ENCODE measurements around the gene VILL.
A peak's percentile ranks its signal among the peaks of the same experiment; 100 is the strongest.
"Not testable (repeated sequence)": the region's sequence is repeated elsewhere in the genome, so short reads cannot be mapped to it uniquely, and the experiment has no call there.

The VILL gene

DNA sequence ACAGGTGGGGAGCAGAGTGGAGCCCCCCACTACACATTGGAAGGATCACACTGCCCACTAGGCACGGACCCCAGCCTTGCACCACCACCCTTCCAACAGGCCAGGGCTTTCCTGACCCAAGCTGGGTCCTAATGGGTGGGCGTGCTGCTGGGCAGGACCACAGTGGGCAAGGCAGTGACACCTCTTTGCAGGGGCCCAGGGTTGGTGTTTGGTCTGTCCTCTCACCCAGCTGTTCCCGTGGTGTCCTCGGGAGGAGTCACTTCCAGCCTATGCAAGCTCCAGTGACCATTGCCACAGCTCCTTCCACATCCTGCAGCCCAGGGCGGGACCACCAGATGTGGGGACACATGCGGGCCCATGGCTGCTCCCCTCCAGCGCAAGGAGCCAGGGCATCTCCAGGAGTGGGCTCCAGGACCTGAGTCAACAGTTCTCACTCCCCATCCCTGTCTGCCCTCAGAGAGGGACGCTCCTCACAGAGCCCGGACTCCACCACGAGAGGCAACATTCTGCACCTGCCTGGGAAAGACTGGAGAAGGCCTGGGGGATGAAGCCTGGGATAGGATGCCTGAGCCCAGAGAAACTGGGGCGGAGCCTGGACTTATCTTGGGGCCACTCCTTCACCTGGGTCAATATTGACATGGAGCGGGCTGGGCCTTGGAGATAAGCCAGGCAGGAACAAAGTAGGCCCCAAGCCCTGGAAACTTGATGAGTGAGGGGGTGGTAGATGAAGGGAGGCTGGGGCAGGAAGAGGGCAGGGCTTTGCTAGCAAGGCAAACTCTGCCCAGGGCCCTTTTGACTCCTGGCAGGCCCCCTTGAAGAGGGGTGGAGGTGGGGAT lies 3.9 kb upstream of the VILL start:
- DNase-seq (ENCODE audit: low read depth in 2 of 2) = no peak

DNA sequence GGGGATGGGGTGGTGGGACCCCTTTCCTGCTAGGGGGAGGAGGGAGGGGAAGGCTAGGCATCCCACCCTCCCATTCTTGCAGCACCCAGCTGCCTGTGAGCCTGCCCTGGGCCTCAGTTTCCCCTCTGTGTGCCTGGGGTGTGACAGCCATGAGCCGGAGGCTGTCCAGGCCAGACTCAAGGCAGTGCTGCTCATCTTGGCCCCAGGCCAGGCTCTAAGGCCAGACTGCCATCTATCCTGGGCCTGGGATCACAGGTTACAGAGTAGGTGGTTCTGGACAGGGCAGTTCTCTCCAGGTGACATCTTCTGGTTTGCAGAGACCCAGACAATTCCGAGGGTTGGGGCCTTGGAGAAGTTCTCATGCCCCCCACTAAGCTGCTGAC lies 3.3 kb upstream of the VILL start:
- no peak for DNase-seq (ENCODE audit: low read depth in 2 of 2)

DNA sequence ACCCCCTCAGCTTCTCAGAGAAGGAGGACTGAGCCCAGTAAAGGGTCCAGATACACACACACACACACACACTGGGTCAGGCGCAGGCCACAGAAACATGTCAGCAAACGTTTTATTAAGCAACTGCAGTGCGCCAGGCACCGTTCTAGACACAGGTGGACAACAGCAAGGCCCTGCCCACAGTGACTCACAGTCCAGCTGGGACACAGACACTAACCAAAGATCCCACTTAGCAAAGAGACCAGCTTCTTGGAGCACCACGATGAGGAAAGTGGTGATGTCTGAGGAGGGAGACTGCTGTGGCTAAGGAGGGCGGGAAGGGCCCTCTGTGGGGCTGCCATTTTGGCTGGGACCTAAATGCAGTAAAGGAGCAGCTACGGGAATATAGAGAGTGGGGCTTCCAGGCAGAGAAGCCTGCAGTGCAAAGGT lies 2.8 kb upstream of the VILL start:
- DNase-seq (ENCODE audit: low read depth in 2 of 2) = no peak

DNA sequence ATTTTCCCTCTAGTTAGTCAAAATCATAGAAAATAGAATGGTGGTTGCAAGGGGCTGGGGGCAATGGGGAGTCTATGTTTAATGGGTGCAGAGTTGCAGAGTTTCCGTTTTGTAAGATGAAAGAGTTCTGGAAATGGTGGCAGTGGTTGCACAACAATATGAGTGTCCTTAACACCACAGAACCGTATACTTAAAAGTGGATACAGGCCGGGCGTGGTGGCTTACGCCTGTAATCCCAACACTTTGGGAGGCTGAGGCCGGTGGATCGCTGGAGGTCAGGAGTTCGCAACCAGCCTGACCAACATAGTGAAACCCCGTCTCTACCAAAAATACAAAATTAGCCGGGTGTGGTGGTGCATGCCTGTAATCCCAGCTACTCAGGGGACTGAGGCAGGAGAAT lies 2.2 kb upstream of the VILL start:
- not testable (repeated sequence) for DNase-seq (ENCODE audit: low read depth in 2 of 2)

DNA sequence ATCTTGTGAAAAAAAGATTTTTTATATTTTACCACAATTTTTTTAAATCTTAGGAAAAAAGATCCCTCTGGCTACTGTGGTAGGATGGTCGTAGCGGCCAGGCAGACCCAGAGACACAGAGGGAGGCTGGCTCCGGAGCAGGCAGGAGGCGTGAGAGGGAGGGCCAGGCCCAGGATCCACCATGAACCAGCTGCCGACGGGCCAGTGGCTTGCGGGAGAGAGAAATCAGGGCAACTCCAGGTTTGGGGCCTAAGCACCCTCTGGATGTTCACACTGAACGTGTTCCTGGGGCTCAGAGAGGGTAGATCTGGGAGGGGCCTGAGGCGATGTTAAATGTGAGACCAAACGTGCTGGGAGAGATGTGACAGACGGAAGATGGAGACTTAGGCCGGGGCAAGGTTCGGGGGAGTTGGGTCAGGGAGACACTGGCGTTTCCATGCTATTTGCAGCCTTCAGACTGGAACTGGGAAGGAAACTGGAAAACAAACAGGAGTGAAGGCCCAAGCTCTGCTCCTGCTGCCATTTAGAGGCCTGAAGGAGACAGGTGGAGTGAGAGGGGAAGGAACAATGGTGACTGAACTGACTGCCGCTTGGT lies 1.6 kb upstream of the VILL start:
- DNase-seq (ENCODE audit: low read depth in 2 of 2) = no peak

DNA sequence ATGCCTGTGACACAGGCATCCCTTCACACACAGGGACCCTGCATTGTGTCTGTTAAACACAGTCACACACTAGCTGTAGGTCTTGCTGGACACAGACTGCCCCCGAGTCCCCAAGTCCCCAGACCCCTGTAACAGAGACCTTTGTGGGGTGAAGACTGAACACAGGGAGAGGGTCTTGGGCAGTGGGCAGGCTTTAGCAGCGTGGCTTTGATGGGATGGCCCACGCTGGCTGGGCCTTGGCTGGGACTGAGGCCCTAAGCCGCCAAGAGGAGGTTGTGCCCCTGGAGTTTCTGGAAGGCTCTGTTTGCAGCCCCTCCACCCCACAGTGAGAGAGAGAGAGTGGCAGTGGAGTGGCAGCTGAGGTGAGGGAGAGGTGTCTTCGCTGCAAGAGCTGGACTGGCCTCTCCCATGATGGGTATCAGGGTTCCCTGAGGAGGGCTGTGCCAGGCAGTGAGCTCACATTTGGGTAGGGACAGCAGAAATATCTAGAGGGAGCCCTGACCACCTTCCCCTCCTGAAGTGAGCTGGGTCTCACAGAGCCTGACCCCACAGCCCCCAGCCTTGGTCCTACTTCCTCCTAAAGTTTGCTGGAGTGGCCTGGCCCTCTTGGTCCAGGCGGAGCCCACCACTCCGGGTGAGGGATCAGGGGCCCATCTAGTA lies 635 bp upstream of the VILL start:
- no peak for DNase-seq (ENCODE audit: low read depth in 2 of 2)

DNA sequence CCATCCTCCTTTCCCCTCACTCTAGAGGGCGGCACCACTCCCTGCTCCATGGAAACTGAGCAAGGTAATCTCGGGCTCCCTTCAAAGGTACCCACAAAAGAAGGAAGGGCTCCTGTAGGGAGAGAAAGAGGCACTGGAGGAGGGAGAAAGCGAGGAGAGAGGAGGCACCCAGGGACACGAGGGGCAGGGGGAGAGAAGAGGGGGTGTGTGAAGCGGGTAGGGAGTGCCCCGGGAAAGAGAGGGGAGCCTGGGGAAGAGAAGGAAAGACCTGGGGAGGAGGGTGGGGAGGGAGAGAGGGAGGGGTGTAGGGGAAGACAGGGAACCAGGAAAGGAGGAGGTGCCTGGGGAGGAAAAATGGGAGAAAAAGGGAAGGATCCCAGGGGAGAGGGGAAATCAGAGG lies 523 bp downstream of the VILL start:
- no peak for DNase-seq (ENCODE audit: low read depth in 2 of 2)

DNA sequence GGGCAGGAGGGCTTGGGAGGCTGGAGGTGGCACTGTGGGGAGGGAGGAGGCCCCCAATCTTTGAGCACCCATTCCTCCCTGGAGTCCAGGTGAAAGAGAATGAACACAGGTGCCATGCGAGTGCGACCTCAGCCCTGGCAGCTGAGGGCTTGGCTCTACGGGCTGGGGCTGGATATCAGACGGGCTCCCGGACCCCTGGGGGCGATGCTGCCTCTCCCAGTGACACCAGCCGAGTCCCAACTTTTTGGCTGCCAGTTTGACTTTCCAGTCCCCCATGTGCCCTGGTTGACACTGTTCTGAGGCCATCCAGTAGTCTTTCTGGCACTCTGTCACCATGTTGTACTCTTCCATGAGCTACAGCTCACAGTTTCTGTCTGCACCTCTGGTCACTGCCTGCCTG lies 1.2 kb downstream of the VILL start:
- DNase-seq (ENCODE audit: low read depth in 2 of 2) = no peak

DNA sequence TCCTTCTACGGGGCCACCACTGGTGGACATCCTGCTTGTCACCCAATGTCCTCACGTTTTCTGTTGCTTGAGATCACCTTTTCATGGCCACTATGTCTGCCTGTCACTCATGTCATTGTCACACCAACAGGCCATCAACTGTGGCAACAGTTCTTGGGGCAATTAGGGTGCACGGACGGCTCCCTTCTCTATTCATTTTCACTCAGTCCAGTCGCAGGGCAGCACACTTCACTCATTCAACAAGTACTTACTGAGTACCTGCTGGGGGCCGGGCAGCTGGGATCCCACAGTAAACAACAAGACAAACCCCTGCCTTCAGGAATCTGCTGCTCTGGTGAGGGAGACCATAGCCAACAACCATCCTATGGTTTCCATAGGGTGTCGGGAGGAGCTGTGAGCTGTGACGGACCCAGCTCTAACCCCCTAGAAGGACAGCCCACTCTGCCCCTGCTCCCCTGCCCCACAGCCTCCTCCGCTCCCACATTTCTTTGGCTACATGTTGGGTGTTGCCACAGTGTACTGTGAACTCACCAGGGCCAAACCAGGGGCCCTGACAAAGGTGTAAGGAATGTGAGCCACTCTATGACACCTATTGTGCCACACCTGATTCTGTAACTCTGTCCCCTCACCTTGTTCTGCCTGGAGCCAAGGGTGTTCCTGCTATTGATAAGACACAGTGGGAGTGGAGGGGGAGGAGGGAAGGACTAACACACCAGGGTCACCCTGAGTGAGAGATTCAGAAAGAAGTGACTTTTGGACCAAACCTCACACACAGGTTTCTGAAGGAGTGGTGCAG lies 1.9 kb downstream of the VILL start:
- DNase-seq (ENCODE audit: low read depth in 2 of 2) = no peak

DNA sequence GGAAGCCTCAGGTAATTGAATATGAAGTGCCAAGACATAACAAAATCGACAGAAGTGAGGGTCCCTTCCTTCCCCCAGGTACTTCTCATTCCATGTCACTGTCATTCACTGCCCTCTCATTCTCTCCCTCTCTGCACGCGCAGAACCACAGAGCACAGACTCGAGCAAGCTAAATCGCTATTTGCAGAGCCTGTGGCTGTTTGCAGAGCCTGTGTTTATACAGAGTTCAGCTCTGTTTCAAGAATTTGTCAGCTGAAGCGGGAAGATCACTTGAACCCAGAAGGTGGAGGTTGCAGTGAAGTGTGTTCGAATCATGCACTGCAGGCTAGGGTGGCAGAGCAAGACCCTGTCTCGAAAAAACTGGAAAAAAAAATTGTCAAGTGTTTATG lies 2.5 kb downstream of the VILL start:
- DNase-seq (ENCODE audit: low read depth in 2 of 2) = no peak

DNA sequence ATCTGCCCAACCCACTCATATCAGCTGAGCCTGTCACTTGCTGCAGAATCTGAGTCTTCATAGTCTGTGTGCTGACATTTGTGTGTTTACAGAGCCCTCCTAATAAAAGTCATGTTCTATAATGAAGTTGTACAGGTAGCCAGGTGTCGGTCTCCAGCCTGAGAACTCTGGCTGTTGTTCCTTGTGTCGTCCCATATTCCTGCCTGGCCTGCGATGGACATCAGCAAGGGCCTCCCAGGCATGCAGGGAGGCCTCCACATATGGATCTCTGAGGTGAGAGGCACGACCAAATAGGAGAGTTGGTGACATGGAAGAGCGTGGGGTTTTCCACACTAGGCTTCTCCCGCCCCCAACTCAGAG lies 2.9 kb downstream of the VILL start:
- DNase-seq (ENCODE audit: low read depth in 2 of 2) = no peak

DNA sequence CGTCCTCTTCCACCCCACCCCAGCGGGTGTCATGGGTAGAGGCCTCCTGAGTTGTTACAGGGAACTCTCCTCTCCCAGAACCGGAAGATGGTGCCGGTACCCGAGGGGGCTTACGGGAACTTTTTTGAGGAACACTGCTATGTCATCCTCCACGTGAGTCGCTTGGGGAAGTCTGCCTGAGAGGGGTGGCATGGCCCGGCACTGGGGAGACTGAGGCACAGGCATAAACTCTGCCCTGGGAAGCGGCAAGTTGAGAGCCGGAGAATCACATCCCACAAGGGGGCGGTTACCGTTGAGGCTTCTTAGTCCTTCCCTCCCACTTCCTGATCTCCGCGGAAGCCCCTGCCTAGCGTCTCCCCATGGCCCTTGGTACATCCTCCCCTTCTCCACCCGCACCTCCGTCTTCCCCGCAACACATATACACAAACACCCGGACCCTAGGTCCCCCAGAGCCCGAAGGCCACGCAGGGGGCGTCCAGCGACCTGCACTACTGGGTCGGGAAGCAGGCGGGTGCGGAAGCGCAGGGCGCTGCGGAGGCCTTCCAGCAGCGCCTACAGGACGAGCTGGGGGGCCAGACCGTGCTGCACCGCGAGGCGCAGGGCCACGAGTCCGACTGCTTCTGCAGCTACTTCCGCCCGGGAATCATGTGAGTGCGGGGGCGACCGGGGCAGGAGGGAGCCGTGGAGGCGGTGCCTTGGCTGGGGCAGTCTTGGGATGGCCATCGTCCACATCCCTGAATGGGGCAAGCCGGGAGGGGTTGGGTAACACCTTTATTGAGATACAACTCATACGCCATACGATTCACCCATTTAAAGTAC lies 3.4 kb downstream of the VILL start:
- peak in 1 of 2 donors; percentile 27 for DNase-seq (ENCODE audit: low read depth in 2 of 2)

DNA sequence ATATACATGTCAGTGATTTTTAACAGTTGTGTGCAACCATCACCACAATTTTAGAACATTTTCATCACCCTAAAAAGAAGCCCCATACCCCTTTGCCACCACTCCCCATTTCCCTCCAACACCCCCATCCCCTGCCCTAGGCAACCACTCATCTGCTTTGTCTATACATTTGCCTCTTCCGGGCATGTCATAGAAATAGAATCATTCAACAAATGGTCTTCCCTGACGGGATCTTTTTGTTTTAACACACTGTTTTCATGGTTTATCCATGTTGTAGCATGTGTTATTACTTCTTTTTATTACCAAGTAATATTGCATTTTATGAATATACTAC lies 4.0 kb downstream of the VILL start:
- no peak for DNase-seq (ENCODE audit: low read depth in 2 of 2)

DNA sequence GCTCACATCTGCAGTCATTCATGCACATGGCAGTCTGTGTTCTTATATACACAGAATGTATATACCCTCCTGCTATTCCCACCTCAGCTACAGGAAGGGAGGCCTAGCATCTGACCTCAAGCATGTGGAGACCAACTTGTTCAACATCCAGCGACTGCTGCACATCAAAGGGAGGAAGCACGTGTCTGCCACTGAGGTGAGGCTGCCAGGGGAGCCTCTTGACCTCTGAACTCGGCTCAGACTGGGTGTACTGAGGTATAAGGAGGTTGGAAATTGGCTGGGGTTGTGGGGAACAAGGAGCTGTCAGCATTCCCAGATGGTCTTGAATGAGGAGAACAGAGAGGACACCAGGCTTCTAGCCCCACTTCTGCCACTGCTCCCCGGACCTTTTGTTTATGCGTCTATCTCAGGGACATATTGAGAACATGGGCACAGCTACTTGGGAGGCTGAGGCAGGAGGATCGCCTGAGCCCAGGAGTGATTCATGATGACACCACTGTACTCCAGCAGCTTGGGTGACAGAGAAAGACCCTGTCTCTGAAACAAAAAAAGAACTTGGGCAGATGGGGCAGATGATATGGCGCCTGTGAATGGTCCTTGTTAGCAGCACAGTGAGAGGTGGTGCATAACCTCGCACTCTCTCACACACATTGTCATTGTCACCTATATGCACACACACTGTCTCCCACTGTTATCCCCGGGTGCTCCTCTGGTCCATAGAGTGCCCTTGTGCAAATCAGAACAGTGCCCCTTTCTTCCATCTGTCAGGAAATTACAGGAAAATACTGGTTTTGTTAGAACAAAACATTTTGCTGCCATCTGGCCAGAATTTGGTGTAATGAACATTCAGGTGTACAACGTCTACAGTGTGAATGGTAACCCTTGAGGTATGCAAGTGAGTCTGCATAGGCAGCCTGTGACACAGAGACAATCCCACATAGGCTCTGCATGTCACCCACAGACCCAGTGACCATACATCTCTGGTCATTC lies 5.4 kb downstream of the VILL start:
- DNase-seq (ENCODE audit: low read depth in 2 of 2) = no peak

DNA sequence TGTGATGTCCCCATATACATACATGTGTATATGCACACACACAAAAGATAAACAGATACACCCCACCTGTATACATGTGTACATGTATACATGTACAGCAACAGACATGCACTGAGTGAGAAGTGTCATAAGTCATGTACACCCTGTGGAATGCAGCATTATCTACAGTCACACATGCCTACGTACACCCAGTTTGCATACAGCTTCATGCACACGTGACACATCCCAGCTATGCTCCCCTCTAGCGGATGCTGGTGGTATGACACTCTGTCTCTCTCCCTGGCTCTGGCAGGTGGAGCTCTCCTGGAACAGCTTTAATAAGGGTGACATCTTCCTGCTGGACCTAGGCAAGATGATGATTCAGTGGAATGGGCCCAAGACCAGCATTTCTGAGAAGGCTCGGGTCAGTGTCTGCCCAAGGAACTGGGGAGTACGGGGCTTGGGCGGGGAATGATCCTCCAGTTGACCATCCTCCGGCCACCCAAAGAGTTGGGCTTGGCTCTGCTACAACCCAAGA lies 6.3 kb downstream of the VILL start:
- peak; percentile 50 to 72 for DNase-seq (ENCODE audit: low read depth in 2 of 2)

DNA sequence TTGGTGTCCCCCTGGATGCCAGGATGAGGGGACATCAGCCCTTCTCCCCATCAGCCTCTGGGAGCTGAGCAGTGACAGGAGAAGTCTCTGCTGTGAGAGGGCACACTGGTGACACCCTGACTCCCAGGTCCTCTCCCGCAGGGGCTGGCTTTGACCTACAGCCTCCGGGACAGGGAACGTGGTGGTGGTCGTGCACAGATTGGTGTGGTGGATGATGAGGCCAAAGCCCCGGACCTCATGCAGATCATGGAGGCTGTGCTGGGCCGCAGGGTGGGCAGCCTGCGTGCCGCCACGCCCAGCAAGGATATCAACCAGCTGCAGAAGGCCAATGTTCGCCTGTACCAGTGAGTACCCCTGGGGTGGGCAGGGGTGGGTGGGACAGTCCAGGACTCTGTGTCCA lies 6.8 kb downstream of the VILL start:
- DNase-seq (ENCODE audit: low read depth in 2 of 2) = no peak

DNA sequence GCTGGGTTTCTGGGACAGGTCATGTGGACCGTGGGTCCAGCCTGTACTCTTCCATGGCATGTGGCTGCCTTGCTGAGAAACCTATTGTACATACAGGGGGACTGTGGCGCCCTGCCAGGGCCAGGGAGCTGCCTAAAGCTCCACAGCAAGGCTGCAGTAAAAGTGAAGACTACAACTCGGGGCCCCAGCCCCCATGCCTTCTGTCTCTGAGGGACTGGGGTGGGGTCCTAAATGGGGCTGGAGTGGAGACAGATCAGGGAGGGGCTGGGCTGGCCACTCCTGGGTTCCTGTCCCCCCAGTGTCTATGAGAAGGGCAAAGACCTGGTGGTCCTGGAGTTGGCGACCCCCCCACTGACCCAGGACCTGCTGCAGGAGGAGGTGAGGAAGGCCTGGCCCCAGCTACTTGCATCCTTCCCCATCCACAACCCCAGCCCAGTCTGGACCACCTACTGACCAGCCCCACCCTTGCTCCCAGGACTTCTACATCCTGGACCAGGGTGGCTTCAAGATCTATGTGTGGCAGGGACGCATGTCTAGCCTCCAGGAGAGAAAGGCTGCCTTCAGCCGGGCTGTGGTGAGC lies 7.3 kb downstream of the VILL start:
- no peak for DNase-seq (ENCODE audit: low read depth in 2 of 2)

DNA sequence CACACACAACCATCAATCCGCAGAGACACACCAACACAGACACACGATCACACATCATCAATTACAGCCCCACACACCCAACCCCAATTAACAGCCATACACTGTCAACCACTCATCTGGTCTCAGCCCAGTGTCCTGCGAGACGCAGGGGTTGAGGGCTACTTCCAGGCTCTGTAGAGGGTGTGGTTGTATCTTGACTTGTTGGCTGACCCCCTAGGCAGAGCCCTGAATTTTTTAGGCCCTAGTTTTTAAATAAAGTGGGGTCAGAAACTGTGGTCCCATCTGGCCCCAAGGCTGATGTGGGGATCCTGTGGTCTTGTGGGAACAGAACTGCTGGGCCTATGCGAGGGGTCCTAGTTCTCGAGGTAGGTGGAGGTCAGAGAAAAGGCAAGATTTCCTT lies 9.2 kb downstream of the VILL start:
- no peak for DNase-seq (ENCODE audit: low read depth in 2 of 2)

DNA sequence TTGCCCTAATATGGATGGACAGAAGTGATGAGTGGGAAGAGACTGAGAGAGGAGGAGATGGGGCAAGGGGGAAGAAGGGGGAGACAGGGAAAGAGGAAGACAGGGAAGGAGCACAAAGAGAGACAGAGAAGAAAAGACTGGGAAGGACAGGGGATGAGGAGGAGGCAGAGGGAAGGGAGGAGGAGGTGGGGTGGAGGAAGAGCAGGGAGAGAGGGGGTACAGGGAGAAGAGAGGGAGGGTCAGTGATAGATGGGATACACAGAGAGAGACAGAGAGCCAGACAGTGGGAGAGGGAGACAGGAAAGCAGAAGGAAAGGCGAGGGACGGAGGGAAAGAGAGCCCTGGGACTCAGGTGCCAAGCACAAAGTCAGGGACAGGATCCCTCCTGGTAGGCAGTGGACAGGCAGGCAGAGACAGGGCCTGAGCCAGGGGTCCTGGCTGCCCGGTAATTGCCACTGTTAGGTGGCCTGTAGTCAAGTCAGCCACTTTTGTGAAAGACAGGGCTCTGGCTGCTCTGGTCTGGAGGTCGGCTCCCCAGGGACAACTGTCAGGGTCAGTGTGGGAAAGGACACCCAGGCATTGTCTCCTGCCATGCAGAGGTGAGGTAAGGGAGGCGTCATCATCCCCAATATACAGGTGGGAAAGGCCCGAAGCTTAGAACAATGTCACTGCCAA lies 9.8 kb downstream of the VILL start:
- no peak for DNase-seq (ENCODE audit: low read depth in 2 of 2)

Measured in stimulated activated CD8-positive, alpha-beta memory T cell treated with anti-CD3 and anti-CD28 coated beads, Interleukin-7, amount 100 ng/mL, for 1 hour (primary cell).